Astrocyte (in vitro differentiated cells and primary cell): Measurements from ENCODE around the gene VSNL1.

Source experiments
- CTCF ChIP-seq: IDR thresholded peaks from 2 replicates; pipeline ENCODE4 v1.5.1; 2011; ENCODE audit warnings: low read depth, mild to moderate bottlenecking, inconsistent platforms, low read length, moderate library complexity; ENCODE audit not compliant: insufficient read depth
- EZH2 ChIP-seq: IDR thresholded peaks from 2 replicates; pipeline ENCODE4 v1.6.1; 2012; ENCODE audit warnings: mild to moderate bottlenecking, low read length, inconsistent platforms; ENCODE audit not compliant: insufficient read depth

GRCh38 chr2:17520761-17521160 is 19.7 kb upstream of the VSNL1 start:
- TF ChIP-seq CTCF (no peak), EZH2 (no peak)
